HG03469 (cell line): ENCODE results near the gene NOP16.

Experiments used
- ATAC-seq: cut with Tn5 transposase; IDR thresholded peaks from one replicate; pipeline ENCODE4 v1.9.1; 2021; ENCODE audit warnings: mild to moderate bottlenecking, moderate library complexity, moderate number of reproducible peaks; ENCODE audit not compliant: unreplicated experiment

NOP16 gene

GRCh38 chr5:176388003-176388443 is 375 bp downstream of the NOP16 start:
- no peak for ATAC-seq

- no peak for ATAC-seq
Measured at GRCh38 chr5:176387384-176387925, 943 bp downstream of the NOP16 start.

DNA sequence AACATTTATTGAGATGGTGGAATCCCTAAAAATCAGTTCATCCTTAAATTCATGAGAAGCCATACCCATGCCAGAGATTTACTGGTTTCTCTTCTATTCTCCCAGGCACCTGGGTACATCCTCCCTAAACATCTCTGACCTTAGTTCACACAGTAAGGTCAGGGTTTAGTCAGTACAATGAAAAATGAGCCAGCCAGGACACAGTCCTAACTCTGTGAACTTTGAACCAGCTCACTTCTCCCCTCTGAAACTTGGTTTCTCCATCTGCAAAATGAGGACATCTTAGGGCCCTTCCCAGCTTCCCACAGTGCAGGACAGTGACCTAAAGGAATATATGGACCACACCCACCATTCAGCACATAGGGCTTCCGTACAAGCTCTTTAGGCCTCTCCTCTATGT is 1.9 kb downstream of the NOP16 start:
- no peak for ATAC-seq

GRCh38 chr5:176384991-176385390 is 3.4 kb downstream of the NOP16 start:
- ATAC-seq, result no peak

DNA sequence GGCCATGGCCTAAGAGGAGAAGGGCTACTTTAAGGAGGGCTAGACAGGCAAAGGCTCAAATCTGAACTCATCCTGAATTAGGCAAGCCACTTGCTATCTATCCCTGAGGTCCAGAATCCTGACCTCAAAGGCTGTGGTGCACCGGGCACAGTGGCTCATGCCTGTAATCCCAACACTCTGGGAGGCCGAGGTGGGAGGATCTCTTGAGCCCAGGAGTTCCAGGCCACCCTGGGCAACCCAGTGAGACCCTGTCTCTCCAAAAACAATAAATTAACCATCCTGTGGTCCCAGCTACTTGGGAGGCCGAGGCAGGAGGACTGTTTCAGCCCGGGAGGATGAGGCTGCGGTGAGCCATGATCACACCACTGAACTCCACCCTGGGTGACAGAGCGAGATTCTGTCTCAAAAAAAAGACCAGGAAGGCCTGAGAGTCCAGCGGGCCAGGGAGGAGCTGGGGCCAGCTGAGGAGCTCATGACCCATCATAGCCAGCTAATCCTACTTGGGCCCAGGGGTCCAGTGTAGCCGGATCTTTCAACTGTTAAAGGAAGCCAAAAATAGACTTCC is 4.0 kb downstream of the NOP16 start:
- ATAC-seq, result no peak

- ATAC-seq, result no peak
Measured at GRCh38 chr5:176383961-176384360, 4.4 kb downstream of the NOP16 start.

- no peak for ATAC-seq
Measured at GRCh38 chr5:176383248-176383905, 5.0 kb downstream of the NOP16 start.

DNA sequence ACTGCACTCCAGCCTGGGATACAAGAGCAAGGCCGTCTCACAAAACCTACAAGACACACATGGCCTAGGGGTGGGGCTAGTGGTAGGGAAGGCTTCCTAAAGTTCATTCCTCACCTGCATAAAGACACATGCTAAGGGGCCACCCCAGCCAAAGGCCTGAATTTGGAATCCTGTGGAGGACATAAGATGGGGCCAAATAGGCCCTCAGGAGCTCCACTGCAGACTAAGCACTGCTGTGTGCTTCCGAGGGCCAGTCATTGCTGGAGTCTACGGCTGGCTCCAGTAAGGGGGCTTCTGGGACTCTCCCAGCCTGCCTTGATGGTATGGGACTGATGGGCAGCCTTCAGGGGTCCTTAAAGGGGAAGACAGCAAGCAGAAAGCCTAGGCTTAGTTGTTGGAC is 5.7 kb downstream of the NOP16 start:
- no peak for ATAC-seq

DNA sequence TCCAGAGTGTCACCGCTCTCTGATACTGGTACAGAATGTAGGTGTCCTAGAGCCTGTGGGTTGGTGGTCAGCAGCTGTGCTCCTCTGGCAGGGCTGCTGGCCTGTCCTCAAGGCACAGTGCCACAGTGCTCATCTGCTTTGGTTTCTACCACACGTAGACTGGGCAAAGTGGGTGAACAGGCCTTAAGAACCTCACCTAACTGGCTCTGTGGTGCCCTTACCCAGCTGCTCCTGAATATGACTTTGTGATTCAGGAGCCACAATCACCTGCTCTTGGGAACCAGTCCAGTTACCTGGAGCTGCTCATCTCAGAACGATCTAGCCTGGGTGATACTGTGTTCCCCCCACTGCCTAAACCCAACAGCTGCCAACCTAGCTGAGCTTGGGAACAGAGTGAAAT is 6.4 kb downstream of the NOP16 start:
- no peak for ATAC-seq

DNA sequence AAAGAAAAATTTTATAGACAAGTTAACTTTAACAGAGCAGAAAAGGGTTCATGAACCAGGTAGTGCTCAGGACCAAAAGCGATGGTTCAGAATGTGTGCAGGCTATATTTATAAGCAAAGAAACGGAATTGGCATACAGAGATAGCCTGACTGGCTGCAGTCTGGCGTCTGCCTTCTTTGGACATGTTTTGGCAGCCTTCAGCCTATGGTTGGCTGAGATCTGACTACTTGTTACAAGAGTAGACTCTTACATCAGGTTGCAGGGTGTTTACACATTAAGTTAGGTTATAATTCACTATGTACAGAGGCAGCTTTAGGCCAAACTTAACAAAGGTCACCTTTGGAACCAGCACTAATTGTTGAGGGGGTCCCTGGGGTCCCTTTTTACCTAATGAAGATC is 7.0 kb downstream of the NOP16 start:
- ATAC-seq, result no peak

DNA sequence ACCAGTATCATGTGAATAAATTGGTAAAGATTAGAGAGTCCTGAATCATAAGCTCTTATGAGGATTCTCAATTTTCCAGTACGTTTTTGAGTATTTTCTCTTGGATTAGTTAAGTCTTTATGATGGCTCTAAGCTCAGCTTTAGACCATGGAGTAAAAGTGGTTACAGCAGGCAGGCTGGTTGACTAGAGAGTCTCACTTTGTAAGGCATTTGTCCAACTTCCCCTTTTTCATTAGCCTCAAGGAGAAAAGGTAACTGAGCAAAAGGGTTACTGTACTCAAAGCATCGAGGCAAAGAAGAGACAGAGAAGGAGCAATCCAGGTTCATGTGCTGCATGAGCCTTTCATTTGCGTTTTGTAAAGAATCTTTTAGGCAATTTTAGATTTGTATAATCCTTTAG is 8.5 kb downstream of the NOP16 start:
- peak; percentile 46 for ATAC-seq

DNA sequence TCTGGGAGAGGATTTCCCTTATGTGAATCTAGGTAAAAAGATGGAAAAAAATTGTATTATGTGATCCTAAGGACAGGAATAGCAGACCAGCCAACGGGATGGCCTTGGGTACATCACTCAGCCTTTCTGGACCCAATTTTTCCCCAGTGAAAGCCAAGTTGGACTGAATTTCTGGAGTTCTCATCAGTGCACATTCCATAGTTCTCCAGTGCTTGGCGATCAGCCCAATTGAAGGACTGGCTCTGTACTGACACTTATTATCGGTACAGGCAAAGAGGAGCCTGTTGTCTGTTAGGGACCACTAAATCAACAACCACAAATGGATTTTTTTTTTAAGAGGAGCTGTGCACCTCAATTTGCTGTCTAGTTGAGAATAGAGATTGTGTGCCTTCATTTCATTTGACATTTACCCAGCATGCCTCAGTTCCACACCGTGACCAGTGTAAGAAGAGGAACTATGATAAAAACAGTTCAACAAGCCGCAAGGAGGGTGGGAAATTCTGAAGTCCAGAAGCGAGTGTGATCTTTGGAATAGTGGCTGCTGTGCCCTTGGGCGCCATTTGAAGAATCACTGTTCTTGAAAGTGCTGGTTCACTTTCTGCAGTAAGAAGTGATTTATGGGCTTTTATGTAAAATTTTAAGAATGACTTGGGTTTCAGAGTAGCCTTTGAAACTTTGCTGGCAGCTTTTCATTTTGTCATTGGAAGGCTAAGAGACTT is 15.1 kb downstream of the NOP16 start:
- ATAC-seq, result no peak

GRCh38 chr5:176371621-176372539 is 16.5 kb downstream of the NOP16 start:
- ATAC-seq, result no peak

GRCh38 chr5:176369934-176370711 is 18.3 kb downstream of the NOP16 start:
- no peak for ATAC-seq

GRCh38 chr5:176368726-176369125 is 19.7 kb downstream of the NOP16 start:
- ATAC-seq, result no peak

DNA sequence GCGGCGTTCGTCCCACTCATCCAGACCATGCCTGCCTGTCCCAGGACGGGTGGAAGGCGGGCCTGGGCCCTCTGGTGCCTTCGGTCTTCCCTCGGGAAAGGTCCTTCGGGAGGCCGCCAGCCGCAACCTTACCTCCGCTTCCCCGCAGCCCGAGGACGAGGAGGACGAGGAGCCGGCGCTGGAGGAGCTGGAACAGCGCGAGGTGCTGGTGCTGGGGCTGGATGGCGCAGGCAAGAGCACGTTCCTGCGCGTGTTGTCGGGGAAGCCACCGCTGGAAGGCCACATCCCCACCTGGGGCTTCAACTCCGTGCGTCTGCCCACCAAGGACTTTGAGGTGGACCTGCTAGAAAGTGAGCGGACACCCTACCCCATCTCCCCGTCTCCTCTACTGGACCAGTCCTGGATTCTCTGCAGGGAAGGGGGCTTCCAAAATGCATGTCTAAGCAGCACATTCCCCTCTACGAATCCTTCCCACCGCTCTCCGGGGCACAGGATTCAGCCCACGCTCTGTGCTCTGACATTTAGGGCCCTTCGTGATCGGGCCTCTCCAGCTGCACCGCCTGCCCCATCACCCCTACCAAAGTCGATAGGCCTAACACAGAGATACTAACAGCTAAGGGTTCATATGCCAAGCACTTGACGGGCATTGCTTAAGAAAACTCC is 22.0 kb downstream of the NOP16 start:
- no peak for ATAC-seq

GRCh38 chr5:176365351-176366231 is 22.8 kb downstream of the NOP16 start, which contains the start of gene ARL10:
ARL10 (plus strand) TSS chr5:176365487; CDS start chr5:176365564, 77 bp downstream.
- ATAC-seq, result no peak

DNA sequence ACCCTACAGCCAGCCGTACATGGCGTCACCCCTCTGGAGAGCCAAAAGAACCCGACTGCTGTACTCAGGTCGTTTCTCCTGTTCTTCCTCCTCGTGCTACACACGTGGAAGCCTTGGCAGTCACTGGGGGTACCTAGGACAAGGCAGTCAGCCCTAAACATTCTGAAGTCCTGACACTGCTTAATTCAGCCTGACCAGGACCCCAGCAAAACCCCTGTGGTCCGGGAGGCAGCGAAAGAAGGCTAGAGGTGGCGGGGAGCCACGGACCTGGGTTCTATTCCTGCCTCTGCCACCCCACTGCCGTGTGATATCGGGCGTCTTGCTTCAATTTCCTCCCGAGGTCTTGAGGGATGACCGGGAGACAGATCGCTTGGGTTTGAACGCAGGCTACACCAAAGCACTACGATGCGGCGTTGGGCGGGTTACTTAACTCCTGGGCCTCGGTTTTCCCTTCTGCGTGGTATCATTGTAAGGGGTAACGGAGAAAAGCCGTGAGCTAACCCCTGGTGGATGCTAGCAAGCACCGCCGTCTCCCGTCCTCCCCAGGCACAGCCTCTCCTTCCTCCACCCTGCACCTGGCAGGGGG is 23.5 kb downstream of the NOP16 start:
- ATAC-seq, result no peak
